ENCODE results near the gene ADCY7. TPM values are rescaled to one million over a fixed set of nuclear protein-coding genes. Genes with fewer than 3 reads are reported as not detected.

The ADCY7 gene
- total and polyA plus RNA-seq, 2 of the 4 experiments (the other 2 are of a cell fraction) = 15.2 to 17.1 TPM

DNA sequence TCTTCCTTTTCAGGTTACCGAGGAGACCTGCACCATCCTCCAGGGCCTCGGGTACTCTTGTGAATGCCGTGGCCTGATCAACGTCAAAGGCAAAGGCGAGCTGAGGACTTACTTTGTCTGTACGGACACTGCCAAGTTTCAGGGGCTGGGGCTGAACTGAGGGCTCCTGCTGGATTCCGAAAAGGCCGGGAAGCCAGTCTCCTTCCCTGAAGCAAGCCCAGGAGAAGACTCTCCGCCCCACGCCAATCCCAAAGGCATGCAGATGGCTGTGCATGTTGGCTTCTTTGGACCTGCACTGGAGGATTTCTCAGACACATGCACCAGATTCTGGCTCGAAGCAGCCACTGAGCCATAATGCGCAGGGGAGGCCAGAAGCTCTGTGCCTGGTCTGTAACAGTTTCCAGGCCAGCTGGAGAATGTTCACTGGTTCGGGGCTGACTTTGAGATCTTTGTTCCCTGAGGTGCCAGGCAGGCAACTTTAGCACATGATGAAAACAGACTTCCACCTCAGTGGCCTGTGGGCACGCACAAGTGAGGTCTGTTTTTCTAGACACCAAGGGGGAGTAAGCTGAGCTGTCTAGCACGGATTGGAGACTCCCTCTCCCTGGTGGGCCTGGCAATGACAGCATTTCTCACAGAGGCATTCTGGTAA, 49.1 kb downstream of the ADCY7 start:
- H3K9me3 ChIP-seq (ENCODE audit: control insufficient read depth, insufficient read depth, low read length) = no peaks in the 10 kb centered on the region
- H2BK20ac ChIP-seq (ENCODE audit: low read depth, low read length) = no peak overlapping the region
- no TSS peak for BruUV-seq (replicated peaks)
- ChIA-PET POLR2A (ENCODE audit: unreplicated experiment) (no interaction called here), CTCF (no interaction called here)
- dilution Hi-C loops (cut with HindIII; ENCODE audit: low sequenced_read_pairs, unreplicated experiment) (no loop called here), in situ Hi-C loops (cut with MboI; ENCODE audit: low sequenced_read_pairs) (no loop called here), intact Hi-C loops (cut with micrococcal nuclease) (no loop called here)
- no peak overlapping the region for H2BK120ac ChIP-seq (ENCODE audit: low read depth, low read length)
- H4K20me1 ChIP-seq (ENCODE audit: insufficient read depth, low read length) = 0 out of 2 replicates have a peak, but pooled peaks cover 4% of the 10 kb centered on the region
- WGBS, 2 experiments (ENCODE audit: extremely low coverage in 2 of 2, insufficient read length in 1 of 2) = 95% methylated on average over 10 of the region's 15 CpGs; no CpG with 5 or more reads in 1 of the 2 experiments
- no peak overlapping the region for H3K14ac ChIP-seq (replicated peaks; ENCODE audit: low read depth, low read length)
- ATAC-seq (ENCODE audit: low read depth) (no peak), DNase-seq (no peak)
- no peak overlapping the region for H3K27ac ChIP-seq (ENCODE audit: insufficient read depth, low read length)
- no peak overlapping the region for H3K4me3 ChIP-seq (ENCODE audit: insufficient read depth, low read depth, low read length)
- H3K9me1 ChIP-seq (ENCODE audit: insufficient read depth, low read length) = no peaks in the 10 kb centered on the region; the same call in 1 of the 2 replicates
- no peak overlapping the region for H2BK5ac ChIP-seq (ENCODE audit: low read depth, low read length, poor library complexity, severe bottlenecking)
- H2AFZ ChIP-seq (replicated peaks; ENCODE audit: low read length, poor library complexity) = no peak overlapping the region
- H3K79me1 ChIP-seq (ENCODE audit: low read depth in 1 of 2, low read length in 2 of 2) = no peaks in the 10 kb centered on the region; a peak in 1 of 4 replicates
- no peaks in the 10 kb centered on the region for H3K4me1 ChIP-seq (ENCODE audit: control insufficient read depth, insufficient read depth, low read length)
- H2AK9ac ChIP-seq (replicated peaks; ENCODE audit: low read depth, low read length, poor library complexity) = no peak overlapping the region
- TF ChIP-seq RFX5 (IDR thresholded peaks at IDR 0.05; ENCODE audit: low read depth, low read length) = no peak
- no peak for TF ChIP-seq SMC3 (IDR thresholded peaks at IDR 0.05; ENCODE audit: low read depth, low read length)
- no peak for TF ChIP-seq NFE2L2 (IDR thresholded peaks at IDR 0.05; ENCODE audit: low read depth, low read length)
- no peak for TF ChIP-seq MAZ (IDR thresholded peaks at IDR 0.05; ENCODE audit: borderline replicate concordance, low read depth, low read length)
- TF ChIP-seq RAD21 (IDR thresholded peaks at IDR 0.05; ENCODE audit: low read length) = no peak
- H3K27me3 ChIP-seq (ENCODE audit: control insufficient read depth, insufficient read depth, low read length) = no peaks in the 10 kb centered on the region
- no peak overlapping the region for H3K18ac ChIP-seq (ENCODE audit: low read depth, low read length)
- peaks cover 47% of the 10 kb centered on the region for H3K36me3 ChIP-seq (ENCODE audit: control insufficient read depth, insufficient read depth, low read length)
- H3K9ac ChIP-seq (ENCODE audit: low read depth, low read length) = no peak overlapping the region
- H4K8ac ChIP-seq (ENCODE audit: low read depth in 2 of 2, low read length in 2 of 2) = no peak overlapping the region
- no peak overlapping the region for H3K23ac ChIP-seq (ENCODE audit: low read depth, low read length)
- no peak overlapping the region for H3K4me2 ChIP-seq (ENCODE audit: low read depth, low read length)
- H3K56ac ChIP-seq (ENCODE audit: extremely low read depth, insufficient read depth, low read length) = no peak overlapping the region
- H4K5ac ChIP-seq (ENCODE audit: low read depth, low read length) = no peak overlapping the region
- no peak overlapping the region for H3K4ac ChIP-seq (ENCODE audit: low read depth, low read length)
- H4K91ac ChIP-seq (ENCODE audit: insufficient read depth, low read depth, low read length) = no peak overlapping the region
- H2AK5ac ChIP-seq (ENCODE audit: low read depth, low read length) = no peak overlapping the region
- no peak overlapping the region for H2BK15ac ChIP-seq (ENCODE audit: low read depth, low read length)

Measured in IMR-90 (cell line).